OCI-LY1 (cell line): Measurements from ENCODE around the gene RABGAP1L.
A peak's percentile ranks its signal among the peaks of the same experiment; 100 is the strongest.

Experiments
- H2AFZ ChIP-seq: fragments of 200-600 bp; sonication (generic), shearing (Covaris generic); 2 replicates; pipeline ENCODE4 v1.6.0; 2014; ENCODE audit warnings: antibody characterized with exemption, mild to moderate bottlenecking, low read length
- H3F3A ChIP-seq: fragments of 200-600 bp; sonication (generic), shearing (Covaris generic); 2 replicates; pipeline ENCODE4 v1.6.0; 2014; ENCODE audit warnings: mild to moderate bottlenecking, antibody characterized with exemption, low read length, moderate library complexity; ENCODE audit not compliant: insufficient read depth
- H3K27ac ChIP-seq: fragments of 200-600 bp; sonication (generic); 2 replicates; pipeline ENCODE4 v1.5.1; 2014; ENCODE audit warnings: low read length, mixed run types, mild to moderate bottlenecking, low read depth; ENCODE audit not compliant: poor library complexity, severe bottlenecking
- H3K27me3 ChIP-seq: fragments of 200-600 bp; sonication (generic); 2 replicates; pipeline ENCODE4 v1.6.0; 2014; ENCODE audit warnings: antibody characterized with exemption, mild to moderate bottlenecking, low read length, moderate library complexity; ENCODE audit not compliant: insufficient read depth
- H3K36me3 ChIP-seq: fragments of 200-600 bp; sonication (generic); 2 replicates; pipeline ENCODE4 v1.6.1; 2014; ENCODE audit warnings: mild to moderate bottlenecking, antibody characterized with exemption, low read length, moderate library complexity, mixed read lengths; ENCODE audit not compliant: insufficient read depth
- H3K4me1 ChIP-seq: fragments of 200-600 bp; sonication (generic); 2 replicates; pipeline ENCODE4 v1.5.1; 2014; ENCODE audit warnings: mild to moderate bottlenecking, low read length, moderate library complexity; ENCODE audit not compliant: insufficient read depth, severe bottlenecking
- H3K4me2 ChIP-seq: fragments of 200-600 bp; sonication (generic), shearing (Covaris generic); 2 replicates; pipeline ENCODE4 v1.6.1; 2014; ENCODE audit warnings: low read length
- H3K4me3 ChIP-seq: fragments of 200-600 bp; sonication (generic); 2 replicates; pipeline ENCODE4 v1.5.1; 2014; ENCODE audit warnings: low read length, low read depth, mild to moderate bottlenecking, mixed read lengths; ENCODE audit not compliant: poor library complexity, severe bottlenecking
- H3K79me2 ChIP-seq: fragments of 200-600 bp; shearing (Covaris generic); 2 replicates; pipeline ENCODE4 v1.6.1; 2016; ENCODE audit warnings: mixed run types, low read length, mixed read lengths; ENCODE audit not compliant: insufficient read depth
- H3K9ac ChIP-seq: fragments of 200-600 bp; sonication (generic), shearing (Covaris generic); 2 replicates; pipeline ENCODE4 v1.6.1; 2014; ENCODE audit warnings: mild to moderate bottlenecking, low read length, mixed read lengths
- H3K9me2 ChIP-seq: fragments of 200-600 bp; sonication (generic), shearing (Covaris generic); 2 replicates; pipeline ENCODE4 v1.6.1; 2014; ENCODE audit warnings: low read depth, mild to moderate bottlenecking, low read length, mixed read lengths
- H3K9me3 ChIP-seq: fragments of 200-600 bp; shearing (Covaris generic); 2 replicates; pipeline ENCODE4 v1.6.1; 2014; ENCODE audit warnings: low read length, mixed read lengths
- H4K20me1 ChIP-seq: fragments of 200-600 bp; sonication (generic), shearing (Covaris generic); 2 replicates; pipeline ENCODE4 v1.6.0; 2016; ENCODE audit warnings: mild to moderate bottlenecking, low read length; ENCODE audit not compliant: insufficient read depth
- CTCF ChIP-seq: fragments of 200-600 bp; sonication (generic), shearing (Covaris generic); IDR thresholded peaks from 2 replicates; pipeline ENCODE4 v1.5.1; 2017; ENCODE audit warnings: mild to moderate bottlenecking, antibody characterized with exemption, low read length, moderate library complexity, mixed read lengths
- EZH2 ChIP-seq: fragments of 200-600 bp; sonication (generic), shearing (Covaris generic); IDR thresholded peaks from 2 replicates; pipeline ENCODE4 v1.8.0; 2017; ENCODE audit warnings: borderline replicate concordance, mixed run types, mild to moderate bottlenecking, antibody characterized with exemption, low read length, moderate library complexity, mixed read lengths

Gene RABGAP1L

DNA sequence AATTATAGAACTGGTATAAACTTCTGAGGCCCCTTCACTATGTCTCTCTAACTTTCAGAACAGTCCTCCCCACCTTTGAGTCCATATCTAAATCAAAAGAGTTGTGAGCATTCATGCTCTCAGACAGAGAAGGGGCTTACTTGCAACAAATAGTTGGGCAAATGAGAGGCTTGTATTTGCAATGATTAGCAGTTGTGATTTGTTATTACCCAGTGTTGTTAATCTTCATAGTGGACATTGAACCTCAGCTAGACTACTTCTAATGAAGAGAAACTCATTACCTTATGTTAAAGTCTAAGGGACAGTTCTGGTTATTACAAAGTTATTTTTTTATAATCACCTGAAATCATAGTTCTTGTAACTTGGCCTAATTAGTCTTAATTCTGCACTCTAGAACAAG lies 114.5 kb downstream of the RABGAP1L start:
- peaks cover 14% of the 10 kb centered on the region for H3K36me3 ChIP-seq
- peak overlapping the region; percentile 54 for H3K4me2 ChIP-seq
- H2AFZ ChIP-seq: no peak overlapping the region
- peak overlapping the region; percentile 11 for H3K4me3 ChIP-seq
- peaks cover 4% of the 10 kb centered on the region; the same call in 1 of the 2 replicates for H3K79me2 ChIP-seq
- no peaks in the 10 kb centered on the region for H3K9me3 ChIP-seq
- H3K9ac ChIP-seq: peak overlapping the region; percentile 37
- peaks cover 90% of the 10 kb centered on the region for H3K4me1 ChIP-seq
- no peaks in the 10 kb centered on the region; the same call in 1 of the 2 replicates for H3F3A ChIP-seq
- H4K20me1 ChIP-seq: no peaks in the 10 kb centered on the region
- H3K9me2 ChIP-seq: no peaks in the 10 kb centered on the region
- no peak for TF ChIP-seq EZH2
- no peak for TF ChIP-seq CTCF
- no peaks in the 10 kb centered on the region for H3K27me3 ChIP-seq
- H3K27ac ChIP-seq: peak overlapping the region; percentile 94

DNA sequence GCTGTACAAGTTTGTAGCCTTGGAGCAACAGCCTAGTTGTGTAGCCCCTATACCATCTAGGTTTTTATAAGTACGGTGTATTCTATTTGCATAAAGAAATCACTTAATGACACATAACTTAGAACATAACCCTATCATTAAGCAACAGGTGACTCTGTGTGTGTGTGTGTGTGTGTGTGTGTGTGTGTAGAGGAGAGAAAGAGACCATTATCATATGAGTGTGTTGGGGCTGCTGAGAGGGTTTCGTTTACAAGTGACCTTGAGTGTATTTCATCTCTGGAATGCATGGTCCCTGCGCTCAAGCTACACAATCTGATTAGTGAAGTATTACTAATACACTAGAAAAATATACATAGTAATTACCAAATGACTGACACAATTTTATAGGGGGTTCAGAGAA lies 115.1 kb downstream of the RABGAP1L start:
- peak overlapping the region; percentile 54 for H3K4me2 ChIP-seq
- H3K27me3 ChIP-seq: no peaks in the 10 kb centered on the region
- H3K36me3 ChIP-seq: peaks cover 21% of the 10 kb centered on the region
- TF ChIP-seq EZH2 (no peak), CTCF (no peak)
- H3K79me2 ChIP-seq: peaks cover 4% of the 10 kb centered on the region; the same call in 1 of the 2 replicates
- H3K9me3 ChIP-seq: no peaks in the 10 kb centered on the region
- peak overlapping the region; percentile 36 for H3K4me3 ChIP-seq
- H4K20me1 ChIP-seq: no peaks in the 10 kb centered on the region
- peaks cover 97% of the 10 kb centered on the region for H3K4me1 ChIP-seq
- H3K9ac ChIP-seq: peak overlapping the region; percentile 37; the same call in 1 of the 2 replicates
- H3K27ac ChIP-seq: peak overlapping the region; percentile 94
- no peaks in the 10 kb centered on the region; the same call in 1 of the 2 replicates for H3F3A ChIP-seq
- no peak overlapping the region for H2AFZ ChIP-seq
- no peaks in the 10 kb centered on the region for H3K9me2 ChIP-seq

- peaks cover 25% of the 10 kb centered on the region for H3K36me3 ChIP-seq
- H3K4me2 ChIP-seq: peak overlapping the region; percentile 54
- no peaks in the 10 kb centered on the region for H3K27me3 ChIP-seq
Measured at GRCh38 chr1:174274884-174275283, 115.6 kb downstream of the RABGAP1L start.

More at GRCh38 chr1:174274884-174275283, 115.6 kb downstream of the RABGAP1L start:
- Histone ChIP-seq H3K9me2 (no peaks in the 10 kb centered on the region), H3K27ac (peak overlapping the region; percentile 94), H4K20me1 (no peaks in the 10 kb centered on the region), H3K9ac (peak overlapping the region; percentile 47), H2AFZ (no peak overlapping the region), H3K9me3 (no peaks in the 10 kb centered on the region), H3K4me1 (peaks cover 97% of the 10 kb centered on the region), H3K79me2 (peaks cover 4% of the 10 kb centered on the region; the same call in 1 of the 2 replicates), H3K4me3 (peak overlapping the region; percentile 36), H3F3A (no peaks in the 10 kb centered on the region; the same call in 1 of the 2 replicates)
- TF ChIP-seq EZH2 (no peak), CTCF (no peak)
